ENCODE measurements around the gene TCP1. TPM values are rescaled to one million over a fixed set of nuclear protein-coding genes. Genes with fewer than 3 reads are reported as not detected.

Gene TCP1
- total and polyA plus RNA-seq, 2 of the 13 experiments (the other 11 are each of a cell fraction or from before 2014, with no cell fraction given) = 116 to 553 TPM

- no peaks in the 10 kb centered on the region for H4K20me1 ChIP-seq (ENCODE audit: insufficient read depth, low read length)
- WGBS (ENCODE audit: low lambda C conversion rate) = 7% methylated on average over 5 of the region's 5 CpGs
- peak; percentile 75 for DNase-seq (ENCODE audit: low spot score)
- in situ Hi-C loops (cut with HindIII; ENCODE audit: extremely low pct_ligation_motif_present, low pct_unique_long_range_greater_than_20kb) (no loop called here), intact Hi-C loops (cut with micrococcal nuclease; ENCODE audit: unreplicated experiment) (loop anchor here (2.0 kb wide), 1 partner anchor 17 kb away; the partner anchor contains the start of gene MRPL18)
- POLR2A ChIA-PET = interaction anchor here (1.2 to 6.3 kb wide), 8 partner anchors 14 to 161 kb away, joined by 3 to 88 read pairs (median 6); partner anchors contain the start of genes ACAT2, MRPL18, SOD2 and TCP1
- H3K27ac ChIP-seq (ENCODE audit: extremely low read length, insufficient read depth, low read length) = no peak overlapping the region
- ATAC-seq = peak; percentile 24
- CTCF ChIA-PET (ENCODE audit: low intra/inter-chr PET ratio, low total read pairs) = no interaction called here
- no TSS peak for BruUV-seq (replicated peaks)
- H3K4me3 ChIP-seq (replicated peaks in 1 of 3; ENCODE audit: insufficient read depth in 1 of 3, low read depth in 2 of 3, low read length in 3 of 3) = no peak overlapping the region
- peaks cover 0 to 9% of the 10 kb centered on the region in 2 experiments; a peak in 2 of 5 replicates for H3K27me3 ChIP-seq (ENCODE audit: control insufficient read depth in 1 of 2, insufficient read depth in 2 of 2, low read length in 2 of 2)
- H3K36me3 ChIP-seq (replicated peaks in 1 of 2; ENCODE audit: control insufficient read depth in 1 of 2, insufficient read depth in 2 of 2, low read length in 2 of 2) = no peaks in the 10 kb centered on the region
- no peak overlapping the region for H3K9ac ChIP-seq (ENCODE audit: insufficient read depth, low read depth, low read length)
- H3K79me2 ChIP-seq (ENCODE audit: insufficient read depth, low read length) = no peaks in the 10 kb centered on the region
- peak; percentile 53 for FAIRE-seq
- no peak overlapping the region for H2AFZ ChIP-seq (ENCODE audit: low read length)
- peaks cover 32% of the 10 kb centered on the region for H3K4me1 ChIP-seq (ENCODE audit: insufficient read depth, low read length)
- no peaks in the 10 kb centered on the region for H3K9me3 ChIP-seq (ENCODE audit: low read length)
- peak overlapping the region; percentile 0; the same call in 1 of the 2 replicates for H3K4me2 ChIP-seq (ENCODE audit: low read depth, low read length)
- TF ChIP-seq ZNF44 (CRISPR knock-in tag; IDR thresholded peaks at IDR 0.05) = no peak
- no peak; the same call in 1 of the 2 replicates for TF ChIP-seq GATAD2A (CRISPR knock-in tag; IDR thresholded peaks at IDR 0.05)
- no peak for TF ChIP-seq HOXA3 (CRISPR knock-in tag; IDR thresholded peaks at IDR 0.05)
- no peak for TF ChIP-seq NFE2 (CRISPR knock-in tag; IDR thresholded peaks at IDR 0.05)
- TF ChIP-seq FOXK1 (CRISPR knock-in tag; IDR thresholded peaks at IDR 0.05; ENCODE audit: borderline replicate concordance, low read depth) = no peak
- no peak for TF ChIP-seq REPIN1 (CRISPR knock-in tag; IDR thresholded peaks at IDR 0.05; ENCODE audit: borderline replicate concordance, low read depth)
- TF ChIP-seq ZNF766 (CRISPR knock-in tag; IDR thresholded peaks at IDR 0.05; ENCODE audit: borderline replicate concordance) = no peak
- peak; percentile 92 for TF ChIP-seq CEBPB (IDR thresholded peaks at IDR 0.05; ENCODE audit: borderline replicate concordance, low read depth, low read length)
- peak; percentile 90 for TF ChIP-seq GATA4 (IDR thresholded peaks at IDR 0.05; ENCODE audit: borderline replicate concordance, low read depth)
- no peak for TF ChIP-seq FOXK2 (IDR thresholded peaks at IDR 0.05)
- TF ChIP-seq ZGPAT (CRISPR knock-in tag; IDR thresholded peaks at IDR 0.05) = no peak
- TF ChIP-seq POGZ (CRISPR knock-in tag; IDR thresholded peaks at IDR 0.05) = 0 out of 2 replicates have a peak, but pooled peaks have one; percentile 17
- no peak for TF ChIP-seq SALL1 (CRISPR knock-in tag; IDR thresholded peaks at IDR 0.05)
- TF ChIP-seq ZNF713 (CRISPR knock-in tag; IDR thresholded peaks at IDR 0.05) = no peak
- TF ChIP-seq ZFAT (CRISPR knock-in tag; conservative IDR thresholded peaks at IDR 0.05) = no peak
- TF ChIP-seq MEF2D (CRISPR knock-in tag; IDR thresholded peaks at IDR 0.05) = no peak
- TF ChIP-seq RNF2 (conservative IDR thresholded peaks at IDR 0.05; ENCODE audit: low read depth) = no peak
- TF ChIP-seq ZNF12 (CRISPR knock-in tag; IDR thresholded peaks at IDR 0.05) = 0 out of 2 replicates have a peak, but pooled peaks have one; percentile 13
- 0 out of 2 replicates have a peak, but pooled peaks have one; percentile 50 for TF ChIP-seq KDM1A (CRISPR knock-in tag; IDR thresholded peaks at IDR 0.05)
- no peak for TF ChIP-seq TCF7L2 (IDR thresholded peaks at IDR 0.05; ENCODE audit: low read depth, low read length)
- TF ChIP-seq ZBTB7A (CRISPR knock-in tag; IDR thresholded peaks at IDR 0.05) = no peak
- no peak for TF ChIP-seq SP2 (CRISPR knock-in tag; IDR thresholded peaks at IDR 0.05)
- no peak for TF ChIP-seq THAP8 (CRISPR knock-in tag; IDR thresholded peaks at IDR 0.05; ENCODE audit: borderline replicate concordance)
- TF ChIP-seq ZNF230 (CRISPR knock-in tag; IDR thresholded peaks at IDR 0.05) = no peak
- no peak for TF ChIP-seq E2F1 (CRISPR knock-in tag; IDR thresholded peaks at IDR 0.05)
Measured at GRCh38 chr6:159807150-159807858, 17.9 kb upstream of the TCP1 start.

All from HepG2 (cell line).